AG04450 (cell line): ENCODE results near the gene CAMKMT. TPM values are rescaled to one million over a fixed set of nuclear protein-coding genes. Genes with fewer than 3 reads are reported as not detected.

Experiments used
- CTCF ChIA-PET: fragments of 300-600, 350-600 bp; formaldehyde crosslinking; extraction: SDS; loops from one replicate; lab custom pipeline; 2022; ENCODE audit warnings: antibody characterized with exemption, inconsistent platforms; lab: Charles Lee
- POLR2A ChIA-PET: fragments of 350-600 bp; formaldehyde crosslinking; extraction: SDS; loops from one replicate; lab custom pipeline; 2021; ENCODE audit warnings: antibody characterized with exemption, inconsistent platforms; lab: Yijun Ruan, JAX
- DNase-seq: peaks from one replicate; pipeline ENCODE4 v3.0.0-alpha.2; 2011; ENCODE audit warnings: low read depth, low spot score
- H3K27ac ChIP-seq: one replicate; pipeline ENCODE4 v1.5.1; 2012; ENCODE audit warnings: low read depth, low read length, control low read depth
- H3K27me3 ChIP-seq: one replicate; pipeline ENCODE4 v1.6.0; 2012; ENCODE audit warnings: low read length; ENCODE audit not compliant: control insufficient read depth, insufficient read depth
- H3K4me3 ChIP-seq: 2 replicates; pipeline ENCODE4 v1.5.1; 2011; ENCODE audit warnings: mild to moderate bottlenecking, low read depth, low read length, control low read depth
- H3K9me3 ChIP-seq: 2 replicates; pipeline ENCODE4 v1.5.1; 2012; ENCODE audit warnings: low read length; ENCODE audit not compliant: control insufficient read depth, insufficient read depth
- polyA plus RNA-seq: library from polyadenylated mRNA; depleted of rRNA; stranded (reverse); fragments of >200 nt; gene quantifications from 2 replicates; pipeline ENCODE4 v1.2.3, GENCODE V29; 2011
- TF ChIP-seq, protein P1 (sequence below): IDR thresholded peaks from 2 replicates; pipeline ENCODE4 v1.5.1; 2011; ENCODE audit warnings: low read depth, low read length, control low read depth, inconsistent platforms

CAMKMT gene
- polyA plus RNA-seq, 1 experiment: 10.2 TPM

DNA sequence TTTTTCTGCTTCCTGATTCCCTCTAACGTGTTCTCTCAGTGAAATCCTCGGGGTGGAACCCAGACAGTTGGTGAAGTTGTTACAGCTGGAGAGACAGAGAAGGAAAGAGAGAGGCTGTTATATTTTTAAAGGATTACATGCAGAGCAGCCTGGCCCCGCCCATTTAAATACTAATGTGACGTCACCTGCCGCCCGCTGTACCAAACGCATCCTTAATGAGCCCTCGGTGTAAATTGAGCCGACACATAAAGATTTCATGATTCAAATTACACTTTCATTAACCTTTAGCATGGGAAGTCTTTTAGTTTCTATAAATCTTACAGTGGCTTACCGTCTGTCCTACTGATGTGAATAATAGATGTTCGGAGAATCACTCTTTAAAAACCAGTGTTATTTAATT lies 415.8 kb downstream of the CAMKMT start:
- DNase-seq: no peak
- Histone ChIP-seq H3K4me3 (no peak overlapping the region), H3K27ac (no peak overlapping the region), H3K9me3 (no peaks in the 10 kb centered on the region; the same call in 1 of the 2 replicates), H3K27me3 (peaks cover 28% of the 10 kb centered on the region)
- CTCF ChIA-PET: no interaction called here
- TF ChIP-seq, protein P1, sequence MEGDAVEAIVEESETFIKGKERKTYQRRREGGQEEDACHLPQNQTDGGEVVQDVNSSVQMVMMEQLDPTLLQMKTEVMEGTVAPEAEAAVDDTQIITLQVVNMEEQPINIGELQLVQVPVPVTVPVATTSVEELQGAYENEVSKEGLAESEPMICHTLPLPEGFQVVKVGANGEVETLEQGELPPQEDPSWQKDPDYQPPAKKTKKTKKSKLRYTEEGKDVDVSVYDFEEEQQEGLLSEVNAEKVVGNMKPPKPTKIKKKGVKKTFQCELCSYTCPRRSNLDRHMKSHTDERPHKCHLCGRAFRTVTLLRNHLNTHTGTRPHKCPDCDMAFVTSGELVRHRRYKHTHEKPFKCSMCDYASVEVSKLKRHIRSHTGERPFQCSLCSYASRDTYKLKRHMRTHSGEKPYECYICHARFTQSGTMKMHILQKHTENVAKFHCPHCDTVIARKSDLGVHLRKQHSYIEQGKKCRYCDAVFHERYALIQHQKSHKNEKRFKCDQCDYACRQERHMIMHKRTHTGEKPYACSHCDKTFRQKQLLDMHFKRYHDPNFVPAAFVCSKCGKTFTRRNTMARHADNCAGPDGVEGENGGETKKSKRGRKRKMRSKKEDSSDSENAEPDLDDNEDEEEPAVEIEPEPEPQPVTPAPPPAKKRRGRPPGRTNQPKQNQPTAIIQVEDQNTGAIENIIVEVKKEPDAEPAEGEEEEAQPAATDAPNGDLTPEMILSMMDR: no peak
- POLR2A ChIA-PET: no interaction called here

DNA sequence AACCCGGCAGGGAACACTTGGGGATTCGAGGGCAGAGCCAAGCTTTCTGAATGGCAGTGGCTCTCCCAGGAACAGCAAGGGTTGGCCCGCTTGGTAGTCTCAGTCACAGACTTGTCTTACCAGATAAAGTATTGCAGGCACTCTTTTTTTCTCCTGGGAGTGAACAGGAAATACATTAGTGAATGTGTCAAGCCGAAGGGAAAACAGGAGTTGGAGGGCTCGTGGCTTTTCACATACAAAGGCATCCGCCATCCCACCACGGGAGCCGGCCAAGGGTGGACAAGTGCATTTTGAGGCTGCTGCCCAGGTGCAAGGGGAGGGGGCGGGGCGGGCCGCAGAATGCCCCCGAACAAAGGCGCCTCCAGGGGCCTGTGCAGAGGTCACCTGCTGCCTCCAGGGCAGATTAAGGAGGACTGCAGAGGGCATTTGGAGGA lies 416.5 kb downstream of the CAMKMT start:
- ChIA-PET CTCF (no interaction called here), POLR2A (no interaction called here)
- DNase-seq: no peak
- Histone ChIP-seq H3K9me3 (no peaks in the 10 kb centered on the region; the same call in 1 of the 2 replicates), H3K27me3 (peaks cover 28% of the 10 kb centered on the region), H3K27ac (no peak overlapping the region), H3K4me3 (no peak overlapping the region)
- TF ChIP-seq, protein P1: no peak

DNA sequence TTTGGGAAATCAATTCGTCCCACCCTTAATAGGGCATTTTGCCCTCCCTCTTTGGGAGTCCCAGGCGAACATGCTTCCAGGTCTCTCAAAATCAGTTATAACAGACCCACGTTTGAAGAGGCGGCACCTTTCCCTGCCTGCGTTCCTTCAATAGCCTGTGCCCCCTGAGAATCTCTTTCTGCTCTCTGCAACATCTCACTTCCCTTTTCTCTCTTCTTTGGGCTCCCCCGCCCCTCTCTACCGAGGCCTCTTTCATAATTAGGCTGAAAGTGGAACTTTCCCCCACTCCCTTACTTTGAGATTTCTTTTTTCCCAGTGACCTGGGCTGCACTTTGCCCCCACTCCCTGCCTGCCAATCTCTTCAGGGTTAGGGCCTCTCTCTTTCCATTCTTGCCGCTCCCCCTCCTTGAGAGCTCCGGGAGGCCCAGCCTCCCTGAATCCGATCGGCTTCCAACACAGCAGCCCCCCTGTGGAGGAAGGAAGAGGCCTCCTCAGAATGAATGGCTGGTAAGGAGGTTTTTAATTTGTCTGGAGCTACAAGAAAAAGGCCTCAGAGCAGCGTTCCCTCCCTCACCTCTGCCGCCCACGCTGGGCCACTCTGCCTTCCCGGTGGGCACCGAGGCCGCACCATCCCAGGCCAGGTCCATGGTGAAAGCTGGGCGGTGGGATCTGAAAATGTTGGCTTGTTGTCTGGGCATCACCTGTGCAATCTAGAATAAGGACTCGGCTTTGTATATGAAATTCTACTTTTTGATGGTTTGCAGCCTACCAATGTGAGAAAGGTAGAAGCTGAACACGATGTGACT lies 417.1 kb downstream of the CAMKMT start:
- DNase-seq: no peak
- Histone ChIP-seq H3K4me3 (no peak overlapping the region), H3K9me3 (no peaks in the 10 kb centered on the region; the same call in 1 of the 2 replicates), H3K27me3 (peaks cover 28% of the 10 kb centered on the region), H3K27ac (no peak overlapping the region)
- POLR2A ChIA-PET: no interaction called here
- CTCF ChIA-PET: no interaction called here
- TF ChIP-seq, protein P1: no peak

DNA sequence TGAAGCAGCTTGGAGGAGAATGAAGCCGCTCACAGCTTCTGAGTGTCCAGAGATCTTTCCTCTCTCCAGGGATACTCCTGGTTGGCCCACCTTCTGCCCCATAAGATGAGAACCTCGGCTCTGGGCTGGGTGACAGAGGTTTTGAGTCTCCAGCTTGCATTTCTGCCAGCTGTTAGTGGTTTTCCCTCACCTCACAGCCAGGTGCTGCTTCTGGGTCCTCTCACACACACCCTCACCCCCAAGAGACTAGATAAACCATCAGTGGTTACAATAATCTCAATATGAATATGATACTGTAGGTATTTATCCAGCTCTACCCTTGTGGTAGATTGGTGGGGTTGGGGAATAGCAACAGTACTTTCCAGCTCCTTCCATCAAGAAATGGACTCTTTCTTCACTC lies 418.0 kb downstream of the CAMKMT start:
- ChIA-PET POLR2A (no interaction called here), CTCF (interaction anchor here (0.6 kb wide), 1 partner anchor 115 kb away, joined by 3 read pairs; no protein-coding TSS in a partner anchor)
- TF ChIP-seq, protein P1: no peak
- Histone ChIP-seq H3K27ac (no peak overlapping the region), H3K4me3 (no peak overlapping the region), H3K27me3 (peaks cover 28% of the 10 kb centered on the region), H3K9me3 (no peaks in the 10 kb centered on the region; the same call in 1 of the 2 replicates)
- DNase-seq: no peak

GRCh38 chr2:44780406-44780805 lies 418.7 kb downstream of the CAMKMT start:
- CTCF ChIA-PET: interaction anchor here (1.2 kb wide), 1 partner anchor 301 kb away, joined by 5 read pairs; no protein-coding TSS in a partner anchor

More at GRCh38 chr2:44780406-44780805, 418.7 kb downstream of the CAMKMT start:
- no peak overlapping the region for H3K27ac ChIP-seq
- peaks cover 25% of the 10 kb centered on the region for H3K27me3 ChIP-seq
- no peaks in the 10 kb centered on the region; the same call in 1 of the 2 replicates for H3K9me3 ChIP-seq
- DNase-seq: no peak
- no peak overlapping the region for H3K4me3 ChIP-seq
- POLR2A ChIA-PET: no interaction called here
- TF ChIP-seq, protein P1: no peak
